ACC112 (cell line): ENCODE data around the gene SEPTIN8.
"Not testable (repeated sequence)": the region's sequence is repeated elsewhere in the genome, so short reads cannot be mapped to it uniquely, and the experiment has no call there.

Experiments used
- H2AFZ ChIP-seq: fragments of 200-600 bp; sonication (generic); one replicate; pipeline ENCODE4 v1.6.0; 2017; ENCODE audit warnings: antibody characterized with exemption, low read length; ENCODE audit not compliant: unreplicated experiment
- H3K27ac ChIP-seq: fragments of 200-600 bp; sonication (generic); 2 replicates; pipeline ENCODE4 v1.5.1; 2014; ENCODE audit warnings: low read depth, mild to moderate bottlenecking, antibody characterized with exemption, low read length, moderate library complexity
- H3K27me3 ChIP-seq: fragments of 200-600 bp; sonication (generic); 2 replicates; pipeline ENCODE4 v1.6.1; 2014; ENCODE audit warnings: mild to moderate bottlenecking, antibody characterized with exemption, low read length, moderate library complexity, mixed read lengths; ENCODE audit not compliant: insufficient read depth
- H3K36me3 ChIP-seq: fragments of 200-600 bp; sonication (generic); 2 replicates; pipeline ENCODE4 v1.6.1; 2016; ENCODE audit warnings: mild to moderate bottlenecking, antibody characterized with exemption, low read length, moderate library complexity, mixed read lengths; ENCODE audit not compliant: insufficient read depth
- H3K4me1 ChIP-seq: fragments of 200-600 bp; sonication (generic); one replicate; pipeline ENCODE4 v1.6.1; 2016; ENCODE audit warnings: low read length, mixed read lengths; ENCODE audit not compliant: insufficient read depth, unreplicated experiment, control insufficient read depth
- H3K4me3 ChIP-seq: fragments of 200-600 bp; sonication (generic); 2 replicates; pipeline ENCODE4 v1.5.1; 2014; ENCODE audit warnings: mild to moderate bottlenecking, low read depth, low read length
- H3K79me2 ChIP-seq: fragments of 200-600 bp; sonication (generic); one replicate; pipeline ENCODE4 v1.6.0; 2016; ENCODE audit warnings: low read length; ENCODE audit not compliant: control insufficient read depth, unreplicated experiment, insufficient read depth

SEPTIN8 gene

GRCh38 chr5:132812123-132812765 lies 35.2 kb upstream of the SEPTIN8 start:
- Histone ChIP-seq H3K27me3 (peaks cover 40% of the 10 kb centered on the region), H3K27ac (no peak overlapping the region), H3K4me3 (no peak overlapping the region), H2AFZ (no peak overlapping the region), H3K79me2 (no peaks in the 10 kb centered on the region), H3K36me3 (no peaks in the 10 kb centered on the region), H3K4me1 (peaks cover 8% of the 10 kb centered on the region)

DNA sequence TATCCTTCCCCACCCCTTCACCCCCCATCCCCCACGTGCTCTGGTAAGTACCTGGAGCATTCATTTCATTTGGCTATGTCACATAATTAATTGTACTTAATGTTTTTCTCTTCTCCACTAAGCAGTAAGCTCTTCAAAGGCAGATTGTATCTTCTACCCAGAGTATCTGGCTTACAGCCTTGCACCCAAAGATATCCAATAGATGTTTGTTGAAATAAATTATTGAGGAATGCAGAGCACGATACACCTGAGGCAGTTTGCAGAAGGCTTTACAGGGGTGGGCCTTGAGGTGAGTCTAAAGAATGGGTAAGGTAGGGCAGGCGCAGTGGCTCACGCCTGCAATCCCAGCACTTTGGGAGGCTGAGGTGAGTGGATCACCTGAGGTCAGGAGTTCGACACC lies 33.6 kb upstream of the SEPTIN8 start:
- H3K36me3 ChIP-seq: no peaks in the 10 kb centered on the region
- H3K4me3 ChIP-seq: no peak overlapping the region
- peaks cover 5% of the 10 kb centered on the region for H3K4me1 ChIP-seq
- H3K79me2 ChIP-seq: no peaks in the 10 kb centered on the region
- peaks cover 40% of the 10 kb centered on the region for H3K27me3 ChIP-seq
- no peak overlapping the region for H2AFZ ChIP-seq
- H3K27ac ChIP-seq: no peak overlapping the region

- H3K27me3 ChIP-seq: peaks cover 36% of the 10 kb centered on the region
- no peaks in the 10 kb centered on the region for H3K36me3 ChIP-seq
- H3K27ac ChIP-seq: no peak overlapping the region
- H2AFZ ChIP-seq: no peak overlapping the region
- H3K79me2 ChIP-seq: no peaks in the 10 kb centered on the region
- H3K4me1 ChIP-seq: no peaks in the 10 kb centered on the region
- no peak overlapping the region for H3K4me3 ChIP-seq
These were observed 31.8 kb upstream of the SEPTIN8 start for GRCh38 chr5:132808866-132809265.

DNA sequence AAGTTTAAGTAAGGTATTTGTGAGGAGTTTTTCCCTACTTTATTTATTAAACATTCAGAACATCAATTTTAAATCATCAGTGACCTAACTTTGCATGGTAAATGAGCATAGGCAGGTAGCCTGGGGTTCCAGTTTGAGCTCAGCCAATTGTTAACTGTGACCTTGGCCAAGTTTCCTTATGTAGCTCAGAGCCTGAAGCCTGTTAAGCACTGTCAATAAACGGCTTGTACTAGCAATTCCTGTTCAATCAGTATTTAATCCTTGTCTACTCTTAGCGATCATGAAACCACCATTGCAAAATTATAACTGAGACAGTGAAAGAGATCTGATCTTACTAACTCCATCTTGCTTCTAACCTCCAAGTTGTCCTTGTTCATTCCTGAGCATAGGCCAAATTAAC lies 31.4 kb upstream of the SEPTIN8 start:
- no peaks in the 10 kb centered on the region for H3K79me2 ChIP-seq
- H3K4me3 ChIP-seq: no peak overlapping the region
- no peaks in the 10 kb centered on the region for H3K4me1 ChIP-seq
- H2AFZ ChIP-seq: no peak overlapping the region
- no peak overlapping the region for H3K27ac ChIP-seq
- peaks cover 32% of the 10 kb centered on the region for H3K27me3 ChIP-seq
- no peaks in the 10 kb centered on the region for H3K36me3 ChIP-seq

DNA sequence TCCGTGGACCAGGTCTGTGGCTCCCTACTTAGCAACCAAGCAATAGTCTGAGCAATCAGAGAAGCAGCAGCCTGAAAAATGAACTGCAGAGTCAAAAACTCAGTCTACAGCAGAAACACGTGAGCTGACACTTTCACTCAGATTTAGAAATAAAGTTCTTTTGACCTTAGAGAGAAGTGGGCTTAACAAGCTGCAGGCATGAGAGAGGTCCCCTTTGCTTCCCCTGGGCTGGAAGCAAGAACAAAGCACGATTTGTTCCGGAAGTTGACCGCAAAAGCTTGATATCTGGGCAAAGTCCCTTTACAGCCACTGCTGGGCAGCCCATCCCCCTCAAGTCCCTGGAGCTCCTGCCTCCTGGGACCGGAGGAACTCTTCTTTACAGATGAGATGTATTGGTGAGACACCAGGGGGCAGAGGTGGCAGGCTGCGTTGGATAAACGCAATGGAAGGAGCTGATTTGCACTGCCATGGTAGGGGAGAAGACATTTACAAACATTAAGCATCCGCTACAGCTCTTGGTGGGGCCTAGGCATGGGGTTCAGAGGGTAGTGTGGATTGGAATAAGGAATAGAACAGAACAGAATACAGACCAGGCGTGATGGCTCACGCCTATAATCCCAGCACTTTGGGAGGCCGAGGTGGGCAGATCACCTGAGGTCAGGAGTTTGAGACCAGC lies 30.3 kb upstream of the SEPTIN8 start:
- Histone ChIP-seq H3K4me3 (no peak overlapping the region), H3K27me3 (peaks cover 30% of the 10 kb centered on the region), H3K79me2 (no peaks in the 10 kb centered on the region), H3K27ac (no peak overlapping the region), H3K36me3 (no peaks in the 10 kb centered on the region), H3K4me1 (no peaks in the 10 kb centered on the region), H2AFZ (no peak overlapping the region)

DNA sequence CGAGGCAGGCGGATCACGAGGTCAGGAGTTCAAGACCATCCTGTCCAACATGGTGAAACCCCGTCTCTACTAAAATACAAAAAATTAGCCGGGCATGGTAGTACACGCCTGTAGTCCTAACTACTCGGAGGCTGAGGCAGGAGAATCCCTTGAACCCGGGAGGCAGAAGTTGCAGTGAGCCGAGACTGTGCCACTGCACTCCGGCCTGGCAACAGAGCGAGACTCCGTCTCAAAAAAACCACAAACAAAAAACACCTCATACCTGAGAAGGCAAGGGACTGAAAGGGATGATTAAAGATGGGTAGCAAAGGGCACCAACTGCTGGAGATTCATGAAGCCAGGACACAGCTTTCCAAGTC lies 29.7 kb upstream of the SEPTIN8 start:
- H3K4me1 ChIP-seq, H3K79me2 ChIP-seq, H3K27ac ChIP-seq, H2AFZ ChIP-seq, H3K4me3 ChIP-seq, H3K36me3 ChIP-seq: not testable (repeated sequence)
- peaks cover 30% of the 10 kb centered on the region for H3K27me3 ChIP-seq

- H3K4me3 ChIP-seq, H3K27ac ChIP-seq, H2AFZ ChIP-seq, H3K36me3 ChIP-seq, H3K79me2 ChIP-seq, H3K4me1 ChIP-seq: not testable (repeated sequence)
- peaks cover 27% of the 10 kb centered on the region for H3K27me3 ChIP-seq
These were observed 28.8 kb upstream of the SEPTIN8 start for GRCh38 chr5:132805872-132806271.

GRCh38 chr5:132804219-132804618 lies 27.2 kb upstream of the SEPTIN8 start:
- H3K36me3 ChIP-seq, H3K4me3 ChIP-seq, H3K27ac ChIP-seq, H3K79me2 ChIP-seq, H2AFZ ChIP-seq, H3K4me1 ChIP-seq: not testable (repeated sequence)
- peaks cover 31% of the 10 kb centered on the region for H3K27me3 ChIP-seq

DNA sequence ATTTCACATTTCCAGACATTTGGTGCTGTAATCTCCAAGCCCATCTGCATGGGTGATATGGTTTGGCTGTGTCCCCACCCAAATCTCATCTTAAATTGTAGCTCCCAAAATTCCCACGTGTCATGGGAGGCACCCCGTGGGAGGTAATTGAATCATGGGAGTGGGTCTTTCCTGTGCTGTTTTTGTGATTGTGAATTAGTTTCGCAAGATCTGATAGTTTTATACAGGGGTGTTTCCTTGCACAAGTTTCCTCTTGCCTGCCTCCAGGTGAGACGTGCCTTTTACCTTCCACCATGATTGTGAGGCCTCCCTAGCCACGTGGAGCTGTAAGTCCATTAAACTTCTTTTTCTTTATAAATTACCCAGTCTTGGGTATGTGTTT lies 25.6 kb upstream of the SEPTIN8 start:
- H3K36me3 ChIP-seq, H3K4me3 ChIP-seq, H3K4me1 ChIP-seq, H3K27ac ChIP-seq, H2AFZ ChIP-seq, H3K79me2 ChIP-seq: not testable (repeated sequence)
- peaks cover 27% of the 10 kb centered on the region for H3K27me3 ChIP-seq

- Histone ChIP-seq H3K4me1 (no peaks in the 10 kb centered on the region), H3K36me3 (no peaks in the 10 kb centered on the region), H2AFZ (no peak overlapping the region), H3K27ac (no peak overlapping the region), H3K4me3 (no peak overlapping the region), H3K79me2 (no peaks in the 10 kb centered on the region), H3K27me3 (peaks cover 32% of the 10 kb centered on the region)
These were observed 25.1 kb upstream of the SEPTIN8 start for GRCh38 chr5:132802044-132802684.

DNA sequence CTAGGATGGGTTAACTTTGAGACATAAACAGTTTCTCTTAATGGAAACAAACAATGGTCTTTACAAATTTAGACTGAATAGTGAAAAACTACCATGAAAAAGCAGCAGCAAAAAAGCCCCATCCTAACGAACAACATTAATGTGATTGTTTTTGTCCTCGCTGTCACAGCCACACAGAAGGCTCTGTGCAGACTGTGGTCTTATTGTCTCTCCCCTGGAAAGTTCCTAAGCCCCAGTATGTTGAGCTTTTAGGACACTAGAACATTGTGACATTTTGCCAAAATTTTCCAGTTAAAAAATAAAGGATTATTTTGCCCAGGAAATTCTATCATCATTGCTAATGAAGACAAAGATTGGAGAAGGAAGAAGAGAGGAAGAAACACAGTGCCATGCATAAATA lies 23.5 kb upstream of the SEPTIN8 start:
- Histone ChIP-seq H3K79me2 (no peaks in the 10 kb centered on the region), H3K27ac (no peak overlapping the region), H3K4me3 (no peak overlapping the region), H3K36me3 (no peaks in the 10 kb centered on the region), H2AFZ (no peak overlapping the region), H3K4me1 (no peaks in the 10 kb centered on the region), H3K27me3 (peaks cover 35% of the 10 kb centered on the region)
